ENCODE results near the gene HADHB.

DNA sequence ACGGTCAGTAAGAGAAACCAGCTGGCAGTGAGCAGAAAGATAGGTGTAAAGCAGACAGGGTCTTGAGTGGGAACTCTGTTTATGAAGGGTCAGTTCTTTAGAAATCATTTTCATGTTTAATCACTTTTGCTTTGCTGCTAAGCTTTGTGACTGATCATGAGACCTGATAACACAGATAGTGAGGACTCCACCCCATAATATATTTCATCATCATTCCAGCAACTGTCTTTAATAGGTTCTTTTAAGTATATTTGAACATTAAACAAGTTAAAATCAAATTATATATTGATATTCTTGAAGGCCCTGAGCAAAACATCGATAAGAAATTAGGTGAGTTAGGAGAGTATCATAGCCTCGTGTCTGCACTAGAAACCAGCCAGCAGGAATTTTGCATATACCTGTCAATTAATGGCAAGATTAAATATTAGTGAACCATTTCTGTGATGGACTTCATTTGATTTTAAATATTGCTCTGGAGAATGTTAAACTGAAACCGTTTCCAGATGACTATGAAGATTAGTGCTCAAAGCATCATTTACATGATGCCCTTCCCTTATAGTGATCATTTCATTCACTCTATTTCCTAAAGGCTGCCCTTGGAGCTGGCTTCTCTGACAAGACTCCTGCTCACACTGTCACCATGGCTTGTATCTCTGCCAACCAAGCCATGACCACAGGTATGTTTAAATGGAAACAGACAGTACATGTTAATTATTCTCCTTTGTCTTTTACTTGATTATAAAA lies 31.9 kb downstream of the HADHB start:
- TF ChIP-seq POLR2AphosphoS5 (IDR thresholded peaks at IDR 0.05; ENCODE audit: low read depth, low read length): no peak
- TF ChIP-seq, protein P1, sequence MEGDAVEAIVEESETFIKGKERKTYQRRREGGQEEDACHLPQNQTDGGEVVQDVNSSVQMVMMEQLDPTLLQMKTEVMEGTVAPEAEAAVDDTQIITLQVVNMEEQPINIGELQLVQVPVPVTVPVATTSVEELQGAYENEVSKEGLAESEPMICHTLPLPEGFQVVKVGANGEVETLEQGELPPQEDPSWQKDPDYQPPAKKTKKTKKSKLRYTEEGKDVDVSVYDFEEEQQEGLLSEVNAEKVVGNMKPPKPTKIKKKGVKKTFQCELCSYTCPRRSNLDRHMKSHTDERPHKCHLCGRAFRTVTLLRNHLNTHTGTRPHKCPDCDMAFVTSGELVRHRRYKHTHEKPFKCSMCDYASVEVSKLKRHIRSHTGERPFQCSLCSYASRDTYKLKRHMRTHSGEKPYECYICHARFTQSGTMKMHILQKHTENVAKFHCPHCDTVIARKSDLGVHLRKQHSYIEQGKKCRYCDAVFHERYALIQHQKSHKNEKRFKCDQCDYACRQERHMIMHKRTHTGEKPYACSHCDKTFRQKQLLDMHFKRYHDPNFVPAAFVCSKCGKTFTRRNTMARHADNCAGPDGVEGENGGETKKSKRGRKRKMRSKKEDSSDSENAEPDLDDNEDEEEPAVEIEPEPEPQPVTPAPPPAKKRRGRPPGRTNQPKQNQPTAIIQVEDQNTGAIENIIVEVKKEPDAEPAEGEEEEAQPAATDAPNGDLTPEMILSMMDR (IDR thresholded peaks at IDR 0.05 in 2 of 3, conservative IDR thresholded peaks at IDR 0.05 in 1 of 3; ENCODE audit: borderline replicate concordance in 1 of 3, insufficient read depth in 1 of 3, low read depth in 2 of 3, low read length in 2 of 3): no peak
- TF ChIP-seq, protein P2, sequence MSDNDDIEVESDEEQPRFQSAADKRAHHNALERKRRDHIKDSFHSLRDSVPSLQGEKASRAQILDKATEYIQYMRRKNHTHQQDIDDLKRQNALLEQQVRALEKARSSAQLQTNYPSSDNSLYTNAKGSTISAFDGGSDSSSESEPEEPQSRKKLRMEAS (IDR thresholded peaks at IDR 0.05): no peak
- no peak for TF ChIP-seq POLR2A (IDR thresholded peaks at IDR 0.05; ENCODE audit: borderline replicate concordance, extremely low read depth, insufficient read depth, insufficient read length)
- no peak for TF ChIP-seq EZH2 (IDR thresholded peaks at IDR 0.05)
- no peak for TF ChIP-seq JUND (IDR thresholded peaks at IDR 0.05)
- TF ChIP-seq ZNF274 (IDR thresholded peaks at IDR 0.05; ENCODE audit: low read depth, low read length): no peak
- TF ChIP-seq TCF7L2 (IDR thresholded peaks at IDR 0.05; ENCODE audit: borderline replicate concordance, extremely low read depth, insufficient read depth, insufficient read length): no peak
- TF ChIP-seq RAD21 (IDR thresholded peaks at IDR 0.05; ENCODE audit: low read depth): no peak

Data from HCT116 (cell line).